ENCODE data around the gene DACT3. TPM values are rescaled to one million over a fixed set of nuclear protein-coding genes. Genes with fewer than 3 reads are reported as not detected.

Gene DACT3
- total and polyA plus RNA-seq, 2 of the 13 experiments (the other 11 are each of a cell fraction or from before 2014, with no cell fraction given) = 0.04 TPM; not detected in 1

GRCh38 chr19:46603195-46603637 is 57.8 kb downstream of the DACT3 start (continued):
- TF ChIP-seq BCL6 (CRISPR knock-in tag; IDR thresholded peaks at IDR 0.05) (0 out of 2 replicates have a peak, but pooled peaks have one; percentile 8), BRF2 (CRISPR knock-in tag; IDR thresholded peaks at IDR 0.05) (peak; percentile 70; the same call in 1 of the 2 replicates), THAP11 (CRISPR knock-in tag; IDR thresholded peaks at IDR 0.05) (peak; percentile 76), RFX5 (IDR thresholded peaks at IDR 0.05; ENCODE audit: low read depth, low read length) (0 out of 2 replicates have a peak, but pooled peaks have one; percentile 9), FOSL2 (CRISPR knock-in tag; IDR thresholded peaks at IDR 0.05) (peak; percentile 53), ZSCAN20 (CRISPR knock-in tag; IDR thresholded peaks at IDR 0.05; ENCODE audit: borderline replicate concordance) (no peak), CHD4 (IDR thresholded peaks at IDR 0.05; ENCODE audit: borderline replicate concordance, low read length) (0 out of 2 replicates have a peak, but pooled peaks have one; percentile 52), NONO (IDR thresholded peaks at IDR 0.05) (no peak), NONO (CRISPR knock-in tag; conservative IDR thresholded peaks at IDR 0.05) (peak; percentile 59; the same call in 1 of the 2 replicates), TRIM24 (CRISPR knock-in tag; IDR thresholded peaks at IDR 0.05) (no peak), AHDC1 (CRISPR knock-in tag; IDR thresholded peaks at IDR 0.05; ENCODE audit: borderline replicate concordance) (peak; percentile 21; the same call in 1 of the 2 replicates), GATAD1 (CRISPR knock-in tag; IDR thresholded peaks at IDR 0.05) (peak; percentile 58), NCOA2 (CRISPR knock-in tag; IDR thresholded peaks at IDR 0.05) (peak; percentile 68), MAX (IDR thresholded peaks at IDR 0.05) (peak; percentile 56; the same call in 1 of the 2 replicates), ZNF335 (CRISPR knock-in tag; IDR thresholded peaks at IDR 0.05) (peak; percentile 56; the same call in 1 of the 2 replicates), SMARCC2 (IDR thresholded peaks at IDR 0.05) (no peak), IRF2 (CRISPR knock-in tag; IDR thresholded peaks at IDR 0.05) (peak; percentile 98), GZF1 (CRISPR knock-in tag; IDR thresholded peaks at IDR 0.05) (0 out of 2 replicates have a peak, but pooled peaks have one; percentile 43), NR2F1 (CRISPR knock-in tag; IDR thresholded peaks at IDR 0.05) (peak; percentile 47 to 48; a peak in 1 of 4 replicates), ZNF792 (CRISPR knock-in tag; IDR thresholded peaks at IDR 0.05) (peak; percentile 34; the same call in 1 of the 2 replicates), ARID5B (CRISPR knock-in tag; IDR thresholded peaks at IDR 0.05) (peak; percentile 78)

All from HepG2 (cell line).